GM12892 (cell line): ENCODE results near the gene B4GALT4.

Experiments used
- POLR2A ChIP-seq: IDR thresholded peaks from 2 replicates; pipeline ENCODE4 v1.6.1; 2011; ENCODE audit warnings: low read depth, low read length, control low read depth
- TAF1 ChIP-seq: IDR thresholded peaks from 2 replicates; pipeline ENCODE4 v1.6.1; 2011; ENCODE audit warnings: low read depth, mild to moderate bottlenecking, control low read depth, low read length, borderline replicate concordance

DNA sequence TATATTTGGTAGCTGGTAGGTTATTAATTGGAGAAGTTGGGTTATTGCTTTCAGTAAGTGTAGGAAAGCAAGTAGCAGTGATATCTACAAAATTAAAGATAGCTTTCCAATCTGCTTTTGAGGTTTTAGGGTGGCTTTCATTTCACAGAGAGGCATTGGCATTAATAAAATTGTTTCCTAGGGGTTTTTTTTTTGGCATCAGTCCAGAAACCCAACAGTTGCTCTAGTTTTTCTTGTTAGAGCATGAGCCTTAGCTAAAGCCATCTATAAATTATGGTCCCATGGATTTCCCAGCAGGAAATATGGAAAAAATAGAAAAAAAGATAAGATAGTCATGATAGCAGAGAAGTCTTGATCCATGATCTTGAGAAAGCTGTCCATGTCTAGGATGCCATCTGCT is 3.0 kb upstream of the B4GALT4 start:
- TF ChIP-seq POLR2A = no peak
- no peak for TF ChIP-seq TAF1
